GF-D8 (cell line): Measurements from ENCODE around the gene RSPO1.
"Not testable (repeated sequence)": the region's sequence is repeated elsewhere in the genome, so short reads cannot be mapped to it uniquely, and the experiment has no call there.

Experiments used
- DNase-seq: peaks from one replicate; lab custom pipeline; 2025; lab: John Stamatoyannopoulos, UW

Gene RSPO1, protein sequence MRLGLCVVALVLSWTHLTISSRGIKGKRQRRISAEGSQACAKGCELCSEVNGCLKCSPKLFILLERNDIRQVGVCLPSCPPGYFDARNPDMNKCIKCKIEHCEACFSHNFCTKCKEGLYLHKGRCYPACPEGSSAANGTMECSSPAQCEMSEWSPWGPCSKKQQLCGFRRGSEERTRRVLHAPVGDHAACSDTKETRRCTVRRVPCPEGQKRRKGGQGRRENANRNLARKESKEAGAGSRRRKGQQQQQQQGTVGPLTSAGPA

DNA sequence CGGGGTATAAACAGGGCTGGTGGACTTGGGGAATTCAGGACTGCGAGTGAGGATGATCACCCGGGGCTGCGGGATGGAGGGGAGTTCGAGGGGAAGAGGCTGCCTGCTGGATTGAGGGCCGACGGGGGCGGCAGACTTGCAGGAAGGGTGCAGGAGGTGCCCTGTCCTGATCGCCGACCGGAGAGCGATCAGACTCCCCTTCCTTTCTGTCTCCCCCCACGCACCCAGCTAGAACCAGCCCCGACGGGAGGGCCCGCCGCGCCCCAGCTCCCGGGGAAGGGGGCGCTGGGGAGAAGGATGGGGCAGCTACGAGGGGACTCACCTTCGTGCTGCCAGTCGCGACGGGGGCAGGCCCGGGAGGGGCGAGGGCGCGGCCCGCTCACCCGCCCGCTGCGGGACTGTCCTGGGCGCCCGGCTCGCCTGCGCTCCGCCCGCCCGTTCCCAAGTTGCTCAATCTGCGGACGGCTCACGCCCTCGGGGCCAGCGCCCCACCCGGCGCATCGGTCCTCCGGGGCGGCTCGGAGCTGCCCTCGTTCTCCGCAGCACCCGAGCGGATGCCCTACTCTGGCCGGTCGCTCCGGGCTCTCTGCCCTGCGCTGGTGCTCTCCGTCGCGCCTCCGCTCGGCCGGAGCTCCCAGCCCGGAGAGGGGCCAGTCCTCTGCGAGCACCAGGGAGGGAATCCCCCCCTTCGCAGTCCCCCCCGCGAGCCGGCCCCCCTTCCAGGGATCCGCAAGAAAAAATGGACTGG, at the start of gene RSPO1:
RSPO1 (minus strand) TSS at position 649 of the 748 bp plus-strand sequence. CDS start 5,231 bp downstream, outside the sequence.
- DNase-seq = no peak

DNA sequence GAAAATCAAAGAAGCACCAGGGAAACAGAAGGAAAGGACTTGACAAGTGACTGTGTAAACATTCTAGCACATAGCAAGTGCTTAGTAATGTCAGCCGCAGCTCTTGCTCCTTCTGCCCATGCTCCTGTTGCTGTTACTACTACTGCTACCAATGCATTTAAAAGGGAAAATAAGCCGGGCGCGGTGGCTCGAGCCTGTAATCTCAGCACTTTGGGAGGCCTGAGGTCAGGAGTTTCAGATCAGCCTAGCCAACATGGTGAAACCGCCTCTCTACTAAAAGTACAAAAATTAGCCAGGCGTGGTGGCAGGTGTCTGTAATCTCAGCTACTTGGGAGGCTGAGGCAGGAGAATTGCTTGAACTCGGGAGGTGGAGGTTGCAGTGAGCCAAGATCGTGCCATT, 49.5 kb upstream of the RSPO1 start:
- DNase-seq = not testable (repeated sequence)

DNA sequence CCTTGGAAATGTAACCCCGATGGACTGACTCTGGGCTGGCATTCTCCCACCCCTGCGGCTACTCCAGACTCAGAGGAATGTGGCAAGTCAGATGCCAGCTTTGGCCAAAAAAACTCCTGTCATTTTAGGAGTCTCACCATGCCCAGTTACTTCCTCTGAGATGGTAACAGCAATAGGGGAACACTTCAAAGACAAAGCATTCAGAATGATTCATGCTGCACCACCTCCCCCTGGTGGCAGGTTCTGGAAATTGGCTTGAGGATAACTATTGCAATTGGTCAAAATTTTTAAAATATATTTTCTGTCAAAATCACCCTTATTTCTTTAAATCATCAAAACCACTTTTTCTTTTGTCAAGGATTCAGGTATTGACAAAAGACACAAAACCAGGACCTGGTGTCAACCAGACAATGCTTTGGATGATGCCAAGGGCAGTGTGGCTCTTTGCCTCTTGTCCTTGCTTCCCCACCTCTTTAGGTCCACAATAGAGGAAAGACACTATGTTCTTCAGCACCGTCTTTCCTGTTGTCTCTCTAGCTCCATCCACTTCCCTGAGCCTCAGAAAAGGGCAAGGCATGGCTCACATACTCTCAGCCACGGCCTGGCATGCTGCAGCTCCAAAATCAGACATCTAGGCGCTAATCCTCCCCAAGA, 47.8 kb upstream of the RSPO1 start:
- DNase-seq = peak; percentile 33

DNA sequence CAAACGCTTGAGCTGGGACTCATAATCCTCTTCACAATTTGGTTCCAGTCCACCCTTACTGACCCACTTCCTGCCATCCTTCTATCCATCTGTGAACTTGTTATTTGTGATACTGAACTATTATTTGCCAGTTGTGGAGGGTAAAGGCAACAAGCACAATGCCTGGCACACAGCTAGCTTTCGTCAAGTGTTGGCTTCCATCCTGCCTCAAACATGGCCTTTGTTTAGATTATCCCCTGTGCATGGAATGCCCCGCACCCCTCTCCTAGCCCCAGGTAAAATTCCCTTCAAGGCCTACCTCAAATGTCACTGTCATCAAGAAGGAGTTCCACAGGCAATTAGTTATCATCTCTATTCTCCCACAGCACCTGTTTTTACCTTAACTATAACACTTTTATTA, 46.2 kb upstream of the RSPO1 start:
- DNase-seq = no peak

DNA sequence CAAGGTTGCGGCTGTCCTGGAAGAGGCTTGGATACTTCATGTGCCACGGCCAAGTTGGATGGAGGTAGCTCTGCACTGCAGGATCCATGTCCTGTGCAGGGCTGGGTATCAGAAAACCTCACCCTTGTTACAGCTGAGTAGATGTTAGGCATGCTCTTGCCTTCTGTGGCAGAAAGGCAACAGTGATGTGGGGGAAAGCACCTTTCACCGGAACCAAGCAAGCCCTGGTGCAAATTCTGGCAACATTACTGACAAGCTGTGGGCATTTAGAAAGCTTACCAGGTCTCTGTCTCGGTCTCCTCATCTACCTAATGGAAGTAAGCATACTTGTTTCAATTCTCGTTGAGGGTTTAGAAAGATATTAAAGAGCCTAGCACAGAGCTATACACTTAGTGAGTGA, 43.1 kb upstream of the RSPO1 start:
- DNase-seq = no peak

DNA sequence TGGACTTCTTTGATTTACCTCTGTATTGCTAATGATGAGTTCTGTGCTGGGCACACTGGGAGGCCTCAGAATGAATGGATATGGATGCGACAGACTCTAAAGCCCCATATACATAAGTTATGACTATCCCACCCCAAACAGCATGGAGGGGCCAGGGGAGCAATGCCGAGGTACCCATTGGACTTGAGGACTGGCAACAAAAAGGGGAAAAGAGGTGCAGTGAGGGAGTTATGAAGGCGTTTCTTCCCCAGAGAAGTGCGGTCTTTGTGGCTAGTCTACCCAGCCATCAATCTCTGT, 42.4 kb upstream of the RSPO1 start:
- no peak for DNase-seq

DNA sequence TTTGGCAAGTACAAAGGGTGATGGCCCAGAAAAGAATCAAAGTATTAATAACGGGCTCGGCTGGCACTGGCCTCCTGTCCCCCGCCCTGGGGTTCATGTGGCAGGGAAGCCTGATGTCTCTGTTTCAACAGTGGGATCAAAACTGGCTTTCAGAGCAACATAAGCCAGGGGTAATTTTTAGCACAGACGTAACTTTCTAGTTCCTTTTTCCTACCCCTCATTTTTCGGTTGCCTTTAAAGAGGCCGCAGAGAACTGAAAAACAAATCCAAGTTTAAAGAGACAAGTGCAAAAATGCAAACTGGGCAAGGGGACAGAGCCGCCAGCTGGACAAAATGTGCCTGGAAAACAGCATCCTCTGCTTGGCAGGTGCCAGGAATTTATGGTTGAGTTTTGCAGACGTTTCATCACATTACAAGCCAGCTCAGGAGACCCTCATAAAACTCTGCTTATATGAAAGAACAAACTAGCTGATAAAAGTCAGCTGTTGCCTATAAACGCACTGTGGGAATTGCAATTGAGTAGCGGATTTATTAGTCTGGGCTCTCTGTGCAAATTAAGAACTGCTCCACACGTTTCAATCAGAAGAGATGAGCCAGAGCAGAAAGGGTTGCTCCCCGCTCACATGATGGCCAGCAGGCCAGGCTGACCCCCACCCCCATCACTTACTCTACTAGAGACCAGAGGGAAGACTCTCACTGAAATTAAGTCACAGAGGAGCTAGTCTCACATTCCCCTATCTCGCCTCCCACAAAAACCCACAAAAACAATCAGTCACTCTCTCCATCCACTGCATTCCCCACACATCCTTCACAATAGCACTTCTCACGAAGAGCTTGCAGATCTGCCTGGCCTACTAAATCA, 41.8 kb upstream of the RSPO1 start:
- no peak for DNase-seq

DNA sequence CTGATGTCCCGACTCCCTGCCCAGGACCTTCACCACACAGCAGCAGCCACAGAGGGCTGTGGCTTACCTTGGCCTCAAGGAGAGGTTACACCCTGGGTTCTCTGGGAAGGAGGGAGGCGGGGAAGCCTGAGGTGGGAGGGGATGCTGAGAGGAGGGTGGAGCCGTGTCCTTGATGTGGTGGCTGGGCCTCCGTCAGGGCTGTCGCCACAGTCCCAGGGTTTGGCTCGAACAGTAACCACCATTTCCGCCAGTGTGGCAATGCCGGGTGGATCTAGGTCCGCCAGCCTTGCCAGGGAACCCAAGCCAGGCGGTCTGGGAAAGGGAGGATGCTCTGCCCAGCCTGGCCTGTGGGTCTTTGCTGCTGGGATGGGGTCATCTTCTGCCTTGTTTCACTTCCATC, 39.2 kb upstream of the RSPO1 start:
- DNase-seq = no peak

DNA sequence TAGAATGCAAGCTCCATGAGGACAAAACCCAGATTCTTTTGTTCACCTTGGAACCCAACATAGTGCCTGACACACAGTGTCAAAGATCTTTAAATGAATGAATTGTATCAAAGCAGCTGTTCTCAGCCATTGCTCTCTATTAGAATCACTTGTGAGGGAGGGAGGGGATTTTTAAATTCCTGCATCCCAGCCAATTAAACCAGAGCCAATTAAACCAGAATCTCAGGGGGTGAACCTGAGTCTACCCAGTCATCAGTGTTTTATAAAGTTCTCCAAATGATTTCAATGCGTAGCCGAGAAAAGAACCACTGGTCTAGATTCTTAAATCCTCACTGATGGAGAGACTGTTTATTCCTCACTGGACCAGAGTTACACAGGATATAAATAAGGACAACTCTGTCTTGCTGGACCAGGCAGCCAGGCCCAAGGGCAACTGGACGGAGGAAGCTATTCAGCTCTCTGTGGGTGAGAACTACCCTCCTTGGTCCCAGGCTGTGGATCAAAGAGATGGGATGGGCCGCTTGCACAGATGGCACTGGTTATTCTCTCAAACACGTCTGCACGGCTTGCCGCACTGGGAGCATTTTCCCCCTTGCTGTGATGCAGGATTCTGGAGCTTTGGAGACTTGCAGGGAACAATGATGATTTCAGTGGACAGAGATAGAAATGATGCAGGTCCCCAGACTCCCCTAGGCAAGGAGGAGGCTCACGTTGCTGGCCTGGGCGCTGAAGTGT, 37.6 kb upstream of the RSPO1 start:
- no peak for DNase-seq

DNA sequence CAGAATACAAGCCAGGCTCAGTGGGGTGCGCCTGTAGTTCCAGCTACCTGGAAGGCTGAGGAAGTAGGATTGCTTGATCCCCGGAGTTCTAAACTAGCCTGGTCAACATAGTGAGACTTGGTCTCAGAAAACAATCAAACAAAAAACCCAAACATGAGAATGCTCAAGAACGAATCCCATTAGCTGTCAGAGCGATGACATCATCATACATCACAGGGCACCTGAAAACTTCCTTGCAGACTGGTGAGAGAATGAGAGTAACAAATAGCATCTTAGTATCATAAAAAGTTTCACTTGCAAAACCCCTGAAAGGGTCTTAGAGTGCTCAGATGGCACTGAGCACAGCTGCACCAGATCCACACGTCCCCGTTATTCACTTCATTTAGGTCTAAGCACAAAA, 36.6 kb upstream of the RSPO1 start:
- DNase-seq = no peak

DNA sequence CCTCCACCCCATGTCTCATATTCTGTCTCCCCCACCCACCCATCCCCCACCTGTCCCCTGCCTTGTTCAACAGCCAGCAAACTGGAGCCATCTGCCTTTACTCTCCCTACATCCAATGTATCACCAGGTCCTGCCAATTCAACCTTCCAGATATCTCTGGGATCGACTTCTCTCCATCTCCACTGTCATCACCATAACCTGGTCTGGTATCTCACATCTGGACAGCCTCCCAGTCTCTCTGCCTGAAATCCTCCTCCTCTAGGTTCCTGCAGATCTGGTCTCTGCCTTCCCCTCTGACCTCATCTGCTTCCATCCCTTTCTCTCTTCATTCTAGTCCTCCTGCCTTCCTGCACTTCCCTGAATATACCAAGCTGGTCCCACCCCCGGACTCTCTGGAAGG, 35.4 kb upstream of the RSPO1 start:
- no peak for DNase-seq

DNA sequence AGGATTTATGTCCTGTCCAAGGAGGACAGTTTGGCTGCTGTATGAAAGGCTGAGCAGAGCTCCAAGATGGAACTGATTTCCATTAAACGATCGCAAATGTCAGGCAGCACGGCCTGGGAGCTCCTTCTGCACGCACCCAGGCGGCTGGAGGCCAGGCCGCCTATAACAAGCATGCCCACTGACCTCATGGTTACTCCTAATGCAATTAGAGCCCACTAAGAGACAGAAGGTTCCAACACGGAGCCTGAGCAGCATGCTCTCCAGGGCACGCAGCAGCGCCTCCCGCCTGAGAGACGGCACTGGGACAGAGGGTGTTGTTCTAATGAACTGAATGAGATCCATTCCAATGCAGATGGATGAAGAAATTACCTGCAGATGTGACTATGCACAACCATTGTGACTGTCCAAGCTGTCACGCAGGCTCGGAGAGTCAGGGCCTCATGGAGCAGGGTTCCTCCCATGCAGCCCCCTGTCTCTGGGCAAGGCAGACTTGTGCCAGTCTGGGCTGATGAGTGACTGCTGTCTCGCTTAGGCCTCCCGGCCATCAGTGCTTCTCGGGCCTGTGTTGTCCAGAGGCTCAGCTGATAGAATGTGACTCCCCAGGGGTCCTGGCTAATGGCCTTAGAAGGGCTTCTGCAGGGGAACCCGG, 32.5 kb upstream of the RSPO1 start:
- DNase-seq = no peak

DNA sequence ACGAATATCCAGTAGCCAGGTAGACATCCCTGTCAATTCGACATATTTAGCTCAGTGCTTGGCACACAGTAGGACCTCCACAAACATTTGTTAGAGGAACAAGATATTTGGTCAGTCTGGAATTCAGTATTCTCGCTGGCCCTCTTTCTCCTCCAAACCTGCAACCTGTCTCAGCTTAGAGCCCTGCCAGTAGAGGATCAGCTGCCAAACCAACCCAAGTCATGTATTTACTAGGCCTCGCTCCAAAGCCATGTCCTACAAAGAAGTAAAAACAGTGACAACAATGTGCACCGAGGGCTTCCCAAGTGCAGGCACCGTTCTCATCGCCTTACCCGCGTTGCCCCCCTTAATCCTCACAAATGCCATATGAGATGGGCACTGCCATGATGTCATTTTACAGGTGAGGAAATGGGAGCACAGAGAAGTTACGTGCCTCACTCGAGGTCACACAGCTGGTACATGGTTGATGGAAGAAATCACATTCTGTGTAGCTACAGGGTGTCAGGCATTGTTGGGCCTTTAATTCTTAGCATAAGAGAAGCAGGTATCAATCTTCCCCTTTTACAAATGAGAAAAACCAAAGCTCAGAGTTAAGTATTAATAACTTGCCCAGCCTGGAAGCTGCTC, 31.7 kb upstream of the RSPO1 start:
- DNase-seq = no peak

DNA sequence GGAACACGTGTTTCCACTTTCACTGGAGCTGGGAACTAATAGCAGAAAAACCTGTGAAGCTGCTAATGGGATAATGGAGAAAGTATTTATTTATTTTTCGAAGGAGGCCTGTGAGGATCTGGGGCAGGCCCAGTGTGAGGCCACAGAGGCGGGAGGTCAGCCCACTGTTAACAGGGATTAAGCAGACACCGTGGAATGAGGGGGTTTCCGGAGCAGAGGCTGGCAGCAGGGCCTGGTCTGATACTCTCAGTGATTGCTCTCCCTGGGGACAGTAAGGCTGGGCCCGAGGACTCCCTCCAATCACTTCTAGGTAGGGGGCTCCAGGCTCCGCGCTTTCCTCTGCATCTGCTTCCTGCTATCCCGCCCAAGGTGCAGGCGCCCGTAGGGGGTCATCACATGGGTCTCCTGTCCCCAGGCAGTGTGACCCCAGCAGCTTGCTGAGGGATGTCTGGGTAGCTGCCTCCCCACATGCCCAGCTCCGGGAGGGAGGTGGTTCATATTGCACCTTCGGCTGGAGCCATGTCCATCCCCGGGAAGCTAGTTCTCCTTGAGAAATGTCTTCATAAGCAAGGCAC, 28.8 kb upstream of the RSPO1 start:
- no peak for DNase-seq

DNA sequence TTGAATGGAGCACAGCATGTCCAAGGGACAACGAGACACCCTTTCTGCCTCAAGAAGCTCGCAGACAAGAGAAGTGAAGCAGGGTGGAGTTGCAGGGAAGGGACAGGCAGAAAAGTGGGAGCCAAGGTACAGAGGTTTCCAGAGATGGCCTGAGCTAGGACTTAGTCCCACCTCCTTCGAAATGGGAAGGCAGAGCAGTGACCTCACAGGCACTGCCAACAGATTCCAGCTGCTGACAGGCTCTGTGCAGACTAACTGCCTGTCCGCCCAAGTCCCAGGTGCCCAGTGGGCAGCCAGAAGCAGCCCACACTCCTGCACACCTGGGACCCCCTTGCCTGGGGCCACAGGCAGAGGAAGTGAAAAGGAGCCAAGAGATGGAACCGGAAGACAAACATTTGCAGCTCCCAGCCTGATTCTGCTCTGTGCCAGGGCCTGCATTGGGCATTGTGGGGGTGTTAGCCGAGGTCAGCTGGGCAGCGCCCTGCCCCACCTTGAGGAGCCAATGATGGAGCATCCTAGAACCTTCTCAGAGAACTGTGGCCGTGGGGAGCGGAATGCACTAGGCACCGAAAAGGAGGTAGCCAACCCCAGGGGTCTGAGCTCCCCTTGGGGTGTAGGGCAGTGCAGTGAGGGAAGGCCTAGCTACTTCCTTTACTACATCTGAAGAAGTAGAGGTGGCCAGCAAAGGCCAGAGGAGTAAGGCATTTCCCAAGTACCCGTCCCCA, 27.5 kb upstream of the RSPO1 start:
- no peak for DNase-seq

DNA sequence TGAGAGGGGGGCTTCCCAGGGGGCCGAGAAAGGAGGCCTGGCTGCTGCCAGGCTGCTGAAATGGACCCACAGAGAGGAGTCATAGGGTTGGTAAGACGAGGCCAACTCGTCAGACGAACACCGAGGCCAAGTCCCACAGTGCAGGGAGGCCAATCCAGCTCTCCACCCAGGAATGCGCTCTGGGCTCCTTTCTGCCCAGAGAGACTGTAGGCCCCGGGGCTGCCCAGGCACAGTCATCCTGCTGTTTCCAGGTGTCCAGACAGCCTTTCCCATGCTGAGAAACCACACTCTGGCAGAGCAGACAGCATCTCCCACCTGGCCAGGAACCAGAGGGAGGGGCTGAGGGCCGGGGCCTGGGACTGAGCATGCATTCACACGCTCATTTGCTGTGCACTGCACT, 26.7 kb upstream of the RSPO1 start:
- DNase-seq = no peak

DNA sequence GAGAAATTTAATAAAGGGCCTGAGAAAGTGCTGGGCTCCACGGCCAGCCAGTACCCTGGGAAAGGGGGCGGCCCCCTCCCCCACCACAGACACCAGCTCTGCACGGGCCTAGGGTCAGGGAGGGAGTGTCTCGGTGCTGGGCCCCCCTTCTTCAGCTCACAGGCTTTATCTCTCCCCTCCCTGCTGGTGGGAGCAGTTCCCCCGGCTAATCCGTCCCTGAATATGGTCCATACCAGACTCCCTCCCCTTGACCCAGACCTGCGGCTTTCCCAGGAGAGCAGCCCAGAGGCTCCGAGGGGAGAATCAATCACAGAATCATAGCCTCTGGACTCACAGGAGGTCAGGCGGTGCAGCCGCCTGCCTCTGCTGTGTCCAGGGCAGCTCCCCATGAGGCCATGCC, 26.0 kb upstream of the RSPO1 start:
- DNase-seq = no peak

DNA sequence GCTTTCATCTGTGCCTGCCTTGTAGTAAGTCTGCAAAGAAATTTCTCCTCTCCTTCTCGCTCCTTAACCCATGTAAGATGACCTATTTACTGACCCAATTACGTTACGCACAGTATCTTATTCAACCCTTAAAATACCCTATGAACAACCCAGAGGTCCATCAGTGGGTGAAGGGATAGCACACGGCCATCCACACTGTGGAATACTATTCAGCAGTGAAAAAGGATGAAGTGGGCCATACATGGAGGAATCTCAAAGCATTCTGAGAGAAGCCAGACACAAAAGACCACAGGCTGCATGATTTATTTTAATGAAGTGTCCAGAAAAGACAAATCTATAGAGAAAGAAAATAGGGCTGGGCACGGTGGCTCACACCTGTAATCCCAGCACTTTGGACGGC, 23.8 kb upstream of the RSPO1 start:
- DNase-seq = no peak

DNA sequence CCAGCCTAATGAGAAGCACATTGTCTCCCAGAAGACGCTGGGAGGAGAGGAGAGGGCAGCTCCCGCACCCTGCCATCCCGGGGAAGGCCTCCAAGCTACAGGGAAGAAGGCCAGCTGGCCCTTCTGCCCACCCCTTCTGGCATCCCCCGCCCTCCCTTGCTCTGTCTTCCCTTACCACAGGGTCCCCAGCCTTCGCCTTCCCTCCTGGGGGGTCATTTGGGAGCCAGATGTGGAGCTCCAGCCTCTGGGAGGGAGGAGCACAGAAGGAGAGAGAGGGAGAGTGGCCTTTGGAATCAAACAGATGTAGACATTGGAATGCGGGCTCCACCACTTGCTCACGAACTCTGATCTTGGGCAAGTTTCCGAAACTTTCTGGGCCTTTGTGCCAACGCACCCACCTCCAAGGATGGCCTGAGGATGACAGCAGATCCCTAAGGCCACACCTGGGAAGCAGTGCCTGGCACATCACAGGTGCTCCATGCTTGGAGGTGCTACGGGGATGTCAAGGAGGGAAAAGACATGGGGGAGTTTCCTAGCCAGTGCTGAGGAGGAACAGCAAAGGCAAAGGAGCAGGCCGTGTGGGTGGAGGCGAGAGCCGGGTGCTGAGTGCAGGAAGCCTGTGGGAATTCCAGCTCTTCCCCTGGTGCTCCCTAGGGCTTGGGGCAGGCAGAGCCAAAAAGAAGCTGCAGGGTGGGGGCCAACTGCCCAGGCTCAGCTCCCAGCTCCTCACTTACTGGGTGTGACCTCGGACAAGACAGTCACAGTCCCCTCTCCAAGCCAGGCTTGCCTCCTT, 23.1 kb upstream of the RSPO1 start:
- DNase-seq = no peak
